GM21825 (cell line): ENCODE data around the gene CCDC9B.

Experiments
- ATAC-seq: cut with Tn5 transposase; IDR thresholded peaks from one replicate; pipeline ENCODE4 v1.9.1; 2021; ENCODE audit warnings: mild to moderate bottlenecking, moderate library complexity; ENCODE audit not compliant: unreplicated experiment

CCDC9B gene

DNA sequence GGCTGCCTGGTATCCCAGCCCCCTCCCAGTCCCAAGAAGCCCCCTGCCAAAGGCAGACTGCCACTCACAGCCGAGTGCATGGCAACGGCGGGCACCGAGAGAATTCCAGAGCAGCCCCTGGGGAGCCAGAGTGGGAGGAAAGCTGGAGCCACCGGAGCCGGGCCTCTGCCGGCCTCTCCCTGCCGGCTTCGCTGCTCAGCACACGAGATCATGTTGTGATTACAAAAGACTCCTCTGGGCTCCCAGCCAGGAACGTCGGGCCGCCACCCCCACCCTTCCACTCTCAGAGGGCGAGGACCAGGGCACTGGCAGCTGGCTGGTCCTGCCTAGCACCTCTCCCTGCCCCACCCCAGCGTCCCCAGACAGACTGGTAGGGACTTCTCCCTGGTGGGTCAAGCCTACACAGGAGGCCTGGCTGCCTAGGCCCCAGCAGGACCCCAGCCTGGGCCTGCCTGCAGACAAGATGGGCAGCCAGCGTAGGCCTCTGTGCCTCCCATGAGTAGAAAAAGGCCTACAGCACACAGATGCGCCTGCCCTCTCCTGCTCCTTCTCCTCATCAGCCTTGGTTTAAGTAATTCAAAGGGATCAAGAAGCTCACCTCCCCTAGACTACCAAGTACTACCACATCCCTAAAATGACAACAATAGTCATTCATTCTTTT lies at the start of gene CCDC9B:
Gene CCDC9B, minus strand, starts transcription at position 200 of the 661 bp plus-strand sequence. Its CDS starts 120 bp downstream, at position 80.
- ATAC-seq: no peak

DNA sequence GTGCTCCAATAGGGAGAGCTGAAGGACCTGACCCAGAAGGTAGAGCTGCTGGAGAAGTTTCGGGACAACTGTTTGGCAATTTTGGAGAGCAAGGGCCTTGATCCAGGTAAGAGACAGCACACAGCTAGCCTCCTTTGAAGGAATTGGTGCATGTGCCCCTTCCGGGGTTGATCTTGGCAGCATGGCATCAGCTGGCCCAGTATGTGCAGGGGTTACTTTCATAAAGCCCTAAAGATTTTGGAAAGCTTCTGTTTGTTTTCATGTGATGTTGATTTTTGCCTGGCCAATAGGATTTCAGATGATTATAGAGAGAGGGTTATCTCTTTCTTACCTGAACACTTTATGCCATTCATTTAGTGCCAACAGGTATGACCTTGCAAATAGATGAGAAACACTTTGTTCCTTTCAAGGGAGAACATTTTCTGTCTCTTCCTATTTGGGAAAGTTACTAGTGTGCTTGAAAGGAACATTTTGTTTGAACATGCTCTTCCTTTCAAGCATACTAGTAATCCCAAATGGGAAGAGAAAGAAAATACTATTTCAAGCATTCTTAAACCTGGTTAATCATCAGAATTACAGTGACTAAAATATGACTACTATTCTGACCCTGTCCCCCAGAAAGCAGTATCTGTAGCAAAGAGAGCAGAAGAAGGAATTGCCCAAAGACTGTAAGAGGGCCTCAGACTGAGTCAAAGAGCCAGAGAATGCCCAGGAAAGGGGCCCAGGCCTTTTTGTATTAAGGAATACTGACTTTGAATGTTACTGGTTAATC lies 49.3 kb upstream of the CCDC9B start:
- no peak for ATAC-seq

DNA sequence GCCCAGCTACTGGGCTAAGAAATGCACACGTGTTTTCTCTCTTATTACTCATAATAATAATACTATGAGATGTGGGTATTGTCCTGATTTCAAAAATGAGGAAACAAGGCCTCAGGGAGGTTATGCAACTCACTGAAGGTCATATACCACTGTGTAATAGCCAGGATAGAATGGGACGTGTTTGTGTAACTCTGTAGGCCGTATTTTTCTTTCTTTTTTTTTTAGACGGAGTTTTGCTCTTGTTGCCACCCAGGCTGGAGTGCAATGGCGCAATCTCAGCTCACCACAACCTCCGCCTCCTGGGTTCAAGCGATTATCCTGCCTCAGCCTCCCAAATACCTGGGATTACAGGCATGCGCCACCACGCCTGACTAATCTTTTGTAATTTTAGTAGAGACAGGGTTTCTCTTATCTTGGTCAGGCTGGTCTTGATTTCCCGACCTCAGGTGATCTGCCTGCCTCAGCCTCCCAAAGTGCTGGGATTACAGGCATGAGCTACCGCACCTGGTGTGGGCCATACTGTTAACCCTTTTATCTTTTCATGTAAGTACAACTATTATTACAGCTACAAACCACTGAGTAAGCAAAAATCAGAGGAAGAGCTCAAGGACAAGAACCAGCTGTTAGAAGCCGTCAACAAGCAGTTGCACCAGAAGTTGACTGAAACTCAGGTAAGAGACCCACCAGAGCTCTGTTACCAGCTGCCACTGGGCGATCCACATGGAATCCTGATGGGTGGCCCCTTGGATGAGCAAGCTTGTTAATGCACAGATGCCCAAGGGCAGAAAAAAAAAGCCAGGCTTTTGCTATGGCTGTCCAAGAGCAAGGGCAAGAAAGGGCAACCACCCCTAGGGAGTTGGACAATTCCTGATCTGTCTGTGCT lies 48.4 kb upstream of the CCDC9B start:
- ATAC-seq: no peak

DNA sequence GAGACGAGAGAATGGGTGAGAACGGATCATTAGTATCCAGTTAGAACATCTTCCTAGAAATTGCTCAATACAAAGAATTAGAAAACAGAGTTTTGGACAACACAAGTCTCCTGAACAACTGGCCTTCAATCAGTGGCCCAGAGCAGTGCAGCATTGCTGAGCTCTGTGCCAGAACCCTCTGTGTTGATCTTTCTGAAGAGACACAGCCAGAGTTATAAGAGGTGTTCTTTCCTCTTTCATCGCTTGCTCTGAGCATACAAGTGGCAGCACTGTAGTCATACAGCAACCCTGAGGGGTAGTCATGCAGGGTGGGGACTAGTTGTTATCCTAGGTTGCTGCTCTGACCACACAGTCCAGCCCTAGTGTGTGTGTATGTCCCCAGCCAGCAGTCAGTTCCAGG lies 45.7 kb upstream of the CCDC9B start:
- ATAC-seq: no peak

DNA sequence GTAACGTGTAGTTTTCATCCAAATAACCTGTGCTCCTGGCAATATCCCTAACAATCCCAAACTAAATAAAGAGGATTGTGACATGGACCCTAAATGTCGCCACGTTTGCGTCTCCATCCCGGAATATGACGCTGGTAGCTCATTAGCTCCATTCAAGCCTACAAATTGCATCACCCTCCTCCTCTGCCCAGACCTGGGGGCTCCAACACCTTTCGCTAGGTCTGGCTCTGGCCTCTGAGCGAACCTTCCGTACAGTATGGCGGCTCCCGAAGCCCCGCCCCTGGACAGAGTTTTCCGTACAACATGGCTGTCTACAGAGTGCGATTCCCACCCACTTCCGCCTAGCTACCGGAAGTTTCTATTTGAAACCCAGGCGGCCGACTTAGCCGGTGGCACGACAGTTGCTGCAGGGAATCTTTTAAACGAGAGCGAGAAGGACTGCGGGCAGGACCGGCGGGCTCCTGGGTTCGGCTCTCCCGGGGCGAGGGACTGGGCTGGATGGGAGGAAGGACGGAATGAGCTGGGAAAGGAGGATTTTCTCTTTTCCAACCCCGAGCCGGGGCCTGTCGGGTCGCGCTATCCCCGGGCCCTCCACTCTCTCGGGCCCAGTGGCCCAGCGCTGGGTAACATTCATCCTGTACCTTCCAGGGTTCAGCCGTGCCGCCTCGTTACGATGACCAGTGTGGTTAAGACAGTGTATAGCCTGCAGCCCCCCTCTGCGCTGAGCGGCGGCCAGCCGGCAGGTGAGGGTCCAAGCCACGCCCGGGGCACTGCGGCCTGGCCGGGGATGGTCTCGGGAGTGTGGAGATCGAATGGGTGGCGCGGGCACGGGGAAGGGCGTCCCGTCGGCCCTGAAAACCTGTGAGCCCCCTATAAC lies 42.1 kb upstream of the CCDC9B start, which contains the start of gene KNSTRN:
Gene KNSTRN, plus strand, starts transcription at position 142 of the 877 bp plus-strand sequence. Its CDS starts 115 bp downstream, at position 257.
- ATAC-seq: peak; percentile 92

DNA sequence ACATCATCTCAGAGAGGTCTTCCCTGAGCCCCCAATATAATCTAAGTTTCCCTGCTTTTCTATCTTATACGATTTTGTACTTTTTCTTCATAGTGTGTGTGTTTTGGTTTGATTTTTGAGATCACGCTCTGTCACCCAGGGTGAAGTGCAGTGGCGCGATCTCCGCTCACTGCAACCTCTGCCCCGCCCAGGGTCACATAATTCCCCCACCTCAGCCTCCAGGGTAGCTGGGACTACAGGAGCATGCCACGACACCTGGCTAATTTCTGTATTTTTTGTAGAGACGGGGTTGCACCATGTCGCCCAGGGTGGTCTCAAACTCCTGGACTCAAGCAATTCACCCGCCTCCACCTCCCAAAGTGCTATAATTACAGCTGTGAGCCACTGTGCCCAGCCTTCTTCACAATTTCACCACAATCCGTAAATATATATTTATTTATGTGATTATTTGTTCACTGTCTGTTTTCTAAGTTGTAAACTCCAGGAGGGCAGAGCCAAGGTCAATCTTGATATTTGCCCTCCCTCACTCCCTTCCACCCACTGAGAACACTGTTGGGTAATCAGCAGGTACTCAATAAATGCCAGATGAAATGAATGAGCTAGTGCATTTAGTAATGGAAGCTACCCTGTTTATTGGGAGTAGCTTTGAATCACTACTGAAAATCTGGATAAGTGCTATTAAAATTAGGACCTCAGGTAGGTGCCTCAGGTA lies 41.2 kb upstream of the CCDC9B start:
- no peak for ATAC-seq

DNA sequence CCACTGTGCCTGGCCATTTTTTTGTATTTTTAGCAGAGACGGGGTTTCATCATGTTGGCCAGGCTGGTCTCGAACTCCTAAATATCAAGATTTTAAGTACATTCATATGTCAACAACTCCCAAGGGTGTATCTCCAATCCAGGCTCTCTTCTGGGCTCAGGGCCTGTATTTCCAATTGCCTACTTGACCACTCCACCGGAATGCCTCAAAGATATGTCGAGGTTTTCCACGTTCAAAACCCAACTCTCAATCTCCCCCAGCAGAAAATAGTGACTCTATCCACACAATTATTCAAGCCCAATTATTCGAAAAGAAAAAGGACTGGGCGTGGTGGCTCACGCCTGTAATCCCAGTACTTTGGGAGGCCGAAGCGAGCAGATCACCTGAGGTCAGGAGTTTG lies 39.9 kb upstream of the CCDC9B start:
- no peak for ATAC-seq

DNA sequence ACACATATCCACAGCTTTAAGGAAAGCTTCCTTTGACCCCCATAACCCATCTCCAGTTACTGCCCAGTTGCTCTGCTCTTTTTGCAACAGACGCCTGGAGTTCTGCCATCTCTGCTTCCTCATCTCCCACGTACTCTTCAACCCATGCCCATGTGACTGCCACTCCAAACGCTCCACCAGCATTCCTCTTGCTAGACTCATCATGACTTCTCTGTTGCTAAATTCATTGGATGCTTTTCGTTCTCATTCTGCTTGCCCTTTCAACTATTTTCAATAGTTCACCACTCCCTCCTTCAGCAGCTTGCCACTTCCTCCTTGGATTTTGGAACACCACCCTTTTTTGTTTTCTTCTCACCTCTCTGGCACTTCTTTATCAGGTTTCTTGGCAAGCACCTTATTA lies 39.1 kb upstream of the CCDC9B start:
- ATAC-seq: no peak

DNA sequence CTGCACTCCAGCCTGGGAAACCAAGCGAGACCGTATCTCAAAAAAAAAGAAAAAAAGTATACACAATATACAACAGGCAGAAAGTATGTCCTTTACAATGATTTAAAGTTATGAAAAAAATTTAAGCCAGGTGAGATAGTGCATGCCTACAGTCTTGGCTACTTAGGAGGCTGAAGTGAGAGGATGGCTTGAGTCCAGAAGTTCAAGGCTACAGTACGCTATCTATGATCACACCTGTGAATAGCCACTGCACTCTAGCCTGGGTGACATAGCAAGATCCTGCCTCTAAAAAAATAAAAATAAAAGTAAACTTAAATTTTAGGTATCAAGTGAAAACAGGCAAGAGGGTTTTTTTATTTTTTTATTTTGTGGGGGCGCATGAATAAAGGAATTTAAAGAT lies 38.6 kb upstream of the CCDC9B start:
- ATAC-seq: no peak

DNA sequence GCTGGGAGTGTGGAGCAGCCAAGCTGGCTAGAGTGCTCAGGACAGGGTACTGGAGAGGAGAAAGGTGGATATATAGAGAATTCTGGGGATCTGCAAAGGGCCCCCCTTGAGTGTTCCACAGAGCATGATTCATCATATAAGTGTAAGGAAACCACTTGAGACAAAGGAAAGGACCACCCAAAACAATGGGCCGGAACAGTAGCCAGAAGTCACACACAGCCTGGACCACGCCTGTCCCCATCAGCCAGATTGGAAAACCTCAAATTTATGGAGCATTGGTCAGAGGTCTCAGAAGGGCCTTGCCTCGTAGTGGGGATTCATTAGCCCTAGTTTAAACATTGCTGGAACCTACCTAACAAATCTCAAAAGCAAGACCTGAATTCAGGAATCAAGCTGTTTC lies 36.9 kb upstream of the CCDC9B start:
- no peak for ATAC-seq

DNA sequence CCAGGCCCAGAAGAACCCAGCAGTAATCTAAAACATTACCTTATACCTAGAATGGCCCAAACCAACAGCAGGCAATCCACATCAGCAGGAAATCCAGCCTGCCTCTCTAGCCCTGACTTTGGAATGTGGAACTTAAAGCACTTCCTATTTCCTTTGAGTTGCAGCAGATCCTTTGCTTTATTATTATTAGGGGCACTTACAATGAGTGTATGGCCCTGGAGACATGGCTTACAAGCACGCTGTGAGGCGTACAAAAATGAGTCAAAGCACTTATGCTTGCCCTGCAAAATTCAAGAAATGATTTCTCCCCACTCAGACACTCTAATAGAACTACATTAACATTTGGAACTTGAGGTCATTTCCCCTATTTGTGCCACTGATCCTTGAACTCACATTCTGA lies 32.2 kb upstream of the CCDC9B start:
- no peak for ATAC-seq

DNA sequence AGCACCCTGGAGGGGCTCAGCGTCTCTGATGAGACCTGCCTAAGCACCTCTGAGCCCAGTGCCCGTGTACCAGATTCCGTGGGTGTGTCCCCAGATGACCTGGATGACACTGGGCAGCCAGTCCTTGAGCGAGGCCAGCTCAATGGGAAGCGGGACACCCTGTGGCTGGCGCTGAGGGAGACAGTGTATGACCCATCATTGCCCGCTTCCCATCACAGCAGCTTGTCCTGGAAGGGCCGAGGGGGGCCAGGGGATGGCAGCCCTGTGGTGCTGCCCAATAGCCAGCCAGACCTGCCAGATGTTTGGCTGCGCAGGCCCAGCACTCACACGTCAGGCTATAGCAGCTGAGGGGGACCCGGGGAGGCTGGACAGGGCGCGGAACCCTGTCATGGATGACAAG lies 29.2 kb upstream of the CCDC9B start:
- ATAC-seq: no peak

DNA sequence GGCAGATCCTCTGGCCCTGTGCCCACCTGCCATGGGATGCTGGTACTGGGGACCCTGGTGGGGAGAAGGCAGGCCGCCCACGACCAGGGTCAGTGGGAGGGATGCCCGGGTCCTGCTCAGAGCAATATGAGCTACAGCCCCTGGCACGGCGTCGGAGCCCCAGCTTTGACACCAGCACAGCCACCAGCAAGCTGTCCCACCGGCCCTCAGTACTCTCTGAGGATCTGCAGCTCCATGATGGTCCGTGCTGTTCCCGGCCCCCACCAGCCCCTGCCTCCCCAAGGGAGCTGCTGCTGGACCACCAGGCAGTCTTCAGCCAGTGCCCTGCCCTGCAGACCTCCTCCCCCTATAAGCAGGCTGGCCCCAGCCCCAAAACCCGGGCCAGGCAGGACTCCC lies 28.7 kb upstream of the CCDC9B start:
- ATAC-seq: no peak

DNA sequence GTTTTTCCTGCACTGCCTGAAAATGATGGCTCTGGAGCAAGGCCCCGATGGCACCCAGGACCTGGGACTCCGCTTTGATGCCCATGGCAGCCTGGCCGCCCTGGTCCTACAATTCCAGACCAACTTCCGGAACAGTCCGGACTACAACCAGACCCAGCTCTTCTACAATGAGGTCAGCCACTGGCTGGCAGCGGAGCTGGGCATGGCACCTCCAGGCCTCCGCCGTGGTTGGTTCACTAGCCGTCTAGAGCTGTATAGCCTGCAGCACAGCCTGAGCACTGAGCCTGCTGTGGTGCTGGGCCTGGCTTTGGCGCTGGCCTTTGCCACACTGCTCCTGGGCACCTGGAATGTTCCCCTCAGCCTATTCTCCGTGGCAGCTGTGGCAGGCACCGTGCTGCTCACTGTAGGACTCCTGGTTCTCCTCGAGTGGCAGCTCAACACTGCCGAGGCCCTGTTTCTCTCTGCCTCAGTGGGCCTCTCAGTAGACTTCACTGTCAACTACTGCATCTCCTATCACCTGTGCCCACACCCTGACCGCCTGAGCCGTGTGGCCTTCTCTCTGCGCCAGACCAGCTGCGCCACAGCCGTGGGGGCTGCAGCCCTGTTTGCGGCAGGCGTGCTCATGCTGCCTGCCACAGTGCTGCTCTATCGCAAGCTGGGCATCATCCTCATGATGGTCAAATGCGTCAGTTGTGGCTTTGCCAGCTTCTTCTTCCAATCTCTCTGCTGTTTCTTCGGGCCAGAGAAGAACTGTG lies 28.2 kb upstream of the CCDC9B start:
- no peak for ATAC-seq

DNA sequence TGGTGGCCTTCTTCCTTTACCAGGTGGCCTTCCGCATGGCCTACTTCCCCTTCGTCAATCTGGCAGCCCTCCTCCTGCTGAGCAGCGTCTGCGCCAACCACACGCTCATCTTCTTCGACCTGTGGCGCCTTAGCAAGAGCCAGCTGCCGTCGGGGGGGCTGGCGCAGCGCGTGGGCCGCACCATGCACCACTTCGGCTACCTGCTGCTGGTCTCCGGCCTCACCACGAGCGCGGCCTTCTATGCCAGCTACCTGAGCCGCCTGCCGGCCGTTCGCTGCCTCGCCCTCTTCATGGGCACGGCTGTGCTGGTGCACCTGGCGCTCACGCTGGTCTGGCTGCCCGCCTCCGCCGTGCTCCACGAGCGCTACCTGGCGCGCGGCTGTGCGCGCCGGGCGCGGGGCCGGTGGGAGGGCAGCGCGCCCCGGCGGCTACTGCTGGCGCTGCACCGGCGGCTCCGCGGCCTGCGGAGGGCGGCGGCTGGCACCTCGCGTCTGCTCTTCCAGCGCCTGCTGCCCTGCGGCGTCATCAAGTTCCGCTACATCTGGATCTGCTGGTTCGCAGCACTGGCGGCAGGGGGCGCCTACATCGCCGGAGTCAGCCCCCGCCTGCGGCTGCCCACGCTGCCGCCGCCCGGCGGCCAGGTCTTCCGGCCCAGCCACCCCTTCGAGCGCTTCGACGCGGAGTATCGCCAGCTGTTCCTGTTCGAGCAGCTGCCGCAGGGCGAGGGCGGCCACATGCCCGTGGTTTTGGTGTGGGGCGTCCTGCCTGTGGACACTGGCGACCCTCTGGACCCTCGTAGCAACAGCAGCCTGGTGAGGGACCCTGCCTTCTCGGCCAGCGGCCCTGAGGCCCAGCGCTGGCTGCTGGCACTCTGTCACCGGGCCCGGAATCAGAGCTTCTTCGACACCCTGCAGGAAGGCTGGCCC lies 27.2 kb upstream of the CCDC9B start:
- ATAC-seq: peak; percentile 81

DNA sequence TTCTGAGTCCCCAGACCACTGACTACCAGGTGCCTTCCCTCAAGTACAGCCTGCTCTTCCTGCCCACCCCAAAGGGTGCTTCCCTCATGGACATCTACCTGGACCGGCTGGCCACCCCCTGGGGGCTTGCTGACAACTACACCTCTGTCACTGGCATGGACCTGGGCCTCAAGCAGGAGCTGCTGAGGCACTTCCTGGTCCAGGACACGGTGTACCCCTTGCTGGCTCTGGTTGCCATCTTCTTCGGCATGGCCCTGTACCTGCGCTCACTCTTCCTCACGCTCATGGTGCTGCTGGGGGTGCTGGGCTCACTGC lies 26.6 kb upstream of the CCDC9B start:
- ATAC-seq: no peak

DNA sequence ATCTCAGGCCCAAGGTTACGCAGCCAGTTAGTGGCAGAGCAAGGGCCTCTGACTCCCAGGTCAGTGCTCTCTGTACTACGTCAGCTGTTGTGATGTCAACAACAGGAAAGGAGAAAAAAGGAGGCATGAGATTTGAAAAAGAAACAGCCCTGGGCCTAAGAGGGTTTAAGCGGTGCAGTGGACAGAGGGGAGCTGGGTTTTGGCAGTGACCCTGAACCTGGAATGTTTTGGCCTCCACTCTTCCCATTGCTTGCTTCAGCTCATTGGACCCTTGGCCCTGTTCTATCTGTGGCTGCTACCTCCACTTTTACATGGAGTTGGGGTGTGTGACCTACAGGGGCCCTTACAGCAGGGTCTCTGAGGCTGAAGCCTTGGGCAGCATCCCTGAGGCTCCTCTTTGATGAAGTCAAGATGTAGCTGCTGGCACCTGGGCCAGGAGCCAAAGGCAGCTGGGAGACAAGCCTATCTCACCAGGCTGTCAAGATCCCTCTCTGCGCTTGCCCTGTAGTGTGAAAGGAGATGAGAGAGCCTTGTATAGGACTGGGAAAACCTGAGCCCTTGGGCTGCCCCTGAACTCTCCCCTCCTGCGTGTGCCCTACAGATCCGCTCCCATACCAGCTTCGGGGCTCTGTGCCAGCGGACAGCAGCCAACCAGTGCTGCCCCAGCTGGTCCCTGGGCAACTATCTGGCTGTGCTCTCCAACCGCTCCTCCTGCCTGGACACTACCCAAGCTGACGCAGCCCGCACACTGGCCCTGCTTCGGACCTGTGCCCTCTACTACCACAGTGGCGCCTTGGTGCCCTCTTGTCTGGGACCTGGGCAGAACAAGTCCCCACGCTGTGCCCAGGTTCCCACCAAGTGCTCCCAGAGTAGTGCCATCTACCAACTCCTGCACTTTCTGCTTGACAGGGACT lies 26.0 kb upstream of the CCDC9B start:
- ATAC-seq: no peak
